ENCODE data around the gene SP9. TPM values are rescaled to one million over a fixed set of nuclear protein-coding genes. Genes with fewer than 3 reads are reported as not detected.

The SP9 gene
- total RNA-seq, 1 donor from 2014 or later: not detected

DNA sequence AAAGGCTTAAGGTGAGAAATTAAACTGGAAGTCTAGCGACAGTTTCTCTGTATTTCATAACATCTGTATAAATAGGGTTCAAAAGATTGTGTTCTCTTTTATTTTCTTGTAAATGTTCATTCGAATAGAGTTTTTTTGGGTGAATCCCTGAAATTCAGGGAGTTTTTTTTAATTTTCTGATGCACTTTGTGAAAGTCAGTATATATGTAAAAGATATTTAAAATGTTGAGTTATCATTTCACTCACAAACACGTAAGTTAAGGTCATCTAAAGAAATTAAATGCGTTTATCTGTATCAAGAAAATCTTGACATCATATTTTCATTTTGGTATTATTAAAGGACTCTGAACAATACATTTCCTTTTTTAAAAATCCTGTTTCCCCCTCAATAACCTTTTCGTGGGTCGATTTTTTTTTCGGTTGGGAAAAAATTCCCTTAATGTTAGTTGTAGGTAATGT is 3.4 kb downstream of the SP9 start:
- Mint-ChIP-seq H3K27ac (no peak overlapping the region), H3K4me1 (peaks cover 52% of the 10 kb centered on the region), H3K27me3 (ENCODE audit: insufficient read depth, low read depth) (peaks cover 51% of the 10 kb centered on the region), H3K36me3 (no peaks in the 10 kb centered on the region), H3K9me3 (no peaks in the 10 kb centered on the region), H3K4me3 (peak overlapping the region; percentile 88)
- Histone ChIP-seq H3K9me3 (ENCODE audit: low read depth) (no peaks in the 10 kb centered on the region), H3K27me3 (peaks cover 100% of the 10 kb centered on the region), H3K4me1 (peaks cover 47% of the 10 kb centered on the region), H3K4me2 (peak overlapping the region; percentile 83), H2AFZ (replicated peaks) (no peak overlapping the region), H3K36me3 (no peaks in the 10 kb centered on the region), H4K20me1 (ENCODE audit: low read depth) (peaks cover 67% of the 10 kb centered on the region), H3K79me2 (ENCODE audit: low read depth) (no peaks in the 10 kb centered on the region), H3K9ac (no peak overlapping the region), H3F3A (ENCODE audit: low read depth) (peaks cover 71% of the 10 kb centered on the region), H3K27ac (no peak overlapping the region), H3K4me3 (peak overlapping the region; percentile 51)
- no peak for DNase-seq (ENCODE audit: low spot score)
- TF ChIP-seq EZH2 (IDR thresholded peaks at IDR 0.05) (peak; percentile 19), EZH2phosphoT487 (IDR thresholded peaks at IDR 0.05) (no peak)
- TF ChIP-seq, protein P1, sequence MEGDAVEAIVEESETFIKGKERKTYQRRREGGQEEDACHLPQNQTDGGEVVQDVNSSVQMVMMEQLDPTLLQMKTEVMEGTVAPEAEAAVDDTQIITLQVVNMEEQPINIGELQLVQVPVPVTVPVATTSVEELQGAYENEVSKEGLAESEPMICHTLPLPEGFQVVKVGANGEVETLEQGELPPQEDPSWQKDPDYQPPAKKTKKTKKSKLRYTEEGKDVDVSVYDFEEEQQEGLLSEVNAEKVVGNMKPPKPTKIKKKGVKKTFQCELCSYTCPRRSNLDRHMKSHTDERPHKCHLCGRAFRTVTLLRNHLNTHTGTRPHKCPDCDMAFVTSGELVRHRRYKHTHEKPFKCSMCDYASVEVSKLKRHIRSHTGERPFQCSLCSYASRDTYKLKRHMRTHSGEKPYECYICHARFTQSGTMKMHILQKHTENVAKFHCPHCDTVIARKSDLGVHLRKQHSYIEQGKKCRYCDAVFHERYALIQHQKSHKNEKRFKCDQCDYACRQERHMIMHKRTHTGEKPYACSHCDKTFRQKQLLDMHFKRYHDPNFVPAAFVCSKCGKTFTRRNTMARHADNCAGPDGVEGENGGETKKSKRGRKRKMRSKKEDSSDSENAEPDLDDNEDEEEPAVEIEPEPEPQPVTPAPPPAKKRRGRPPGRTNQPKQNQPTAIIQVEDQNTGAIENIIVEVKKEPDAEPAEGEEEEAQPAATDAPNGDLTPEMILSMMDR (IDR thresholded peaks at IDR 0.05): no peak

DNA sequence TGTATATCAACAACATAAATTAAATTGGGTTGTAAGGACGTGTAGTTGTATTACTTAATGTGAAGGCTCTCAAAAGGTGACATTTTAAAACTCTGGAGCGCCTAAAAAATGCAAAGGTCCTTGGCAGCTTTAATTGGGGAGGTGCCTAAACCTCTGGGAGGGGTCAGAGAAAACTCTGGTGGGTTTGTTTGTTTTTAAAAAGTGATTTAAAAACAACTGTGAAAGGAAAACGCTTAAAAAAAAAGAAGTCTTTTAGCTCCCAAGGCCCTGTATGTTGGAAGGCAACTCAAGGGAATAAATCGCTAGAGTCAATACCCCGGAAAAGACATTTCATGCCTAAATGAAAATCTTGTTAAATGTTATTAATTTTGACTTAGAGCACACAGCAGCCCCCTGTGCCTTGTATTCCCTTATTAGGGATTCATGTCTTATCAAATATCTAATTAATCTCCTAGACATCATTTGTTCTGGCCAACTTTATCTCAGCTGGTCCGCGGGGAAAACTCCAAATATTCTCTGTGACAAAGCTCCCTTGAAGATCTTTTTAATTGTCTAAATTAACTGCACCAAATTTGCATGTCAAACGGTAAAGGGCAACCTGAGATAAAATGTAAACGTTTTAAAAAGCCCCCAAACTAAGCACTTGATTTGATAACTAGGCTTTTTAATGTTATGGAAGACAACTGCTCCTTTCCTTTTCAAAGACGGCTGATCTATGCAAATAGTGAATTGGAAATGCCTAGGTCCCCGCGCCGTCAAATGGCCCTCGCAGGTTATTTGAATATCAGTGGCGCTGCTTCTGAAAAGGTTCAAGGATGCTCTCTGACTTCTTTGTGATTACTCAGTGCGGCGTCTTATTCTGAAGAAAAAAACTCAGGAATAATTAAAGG is 4.2 kb downstream of the SP9 start:
- Histone ChIP-seq H2AFZ (replicated peaks) (no peak overlapping the region), H3K4me3 (no peak overlapping the region), H3K4me1 (peaks cover 42% of the 10 kb centered on the region), H3K4me2 (peak overlapping the region; percentile 89), H3K9me3 (ENCODE audit: low read depth) (no peaks in the 10 kb centered on the region), H3K36me3 (no peaks in the 10 kb centered on the region), H3F3A (ENCODE audit: low read depth) (peaks cover 65% of the 10 kb centered on the region), H3K9ac (no peak overlapping the region), H3K27me3 (peaks cover 100% of the 10 kb centered on the region), H3K27ac (no peak overlapping the region), H3K79me2 (ENCODE audit: low read depth) (no peaks in the 10 kb centered on the region), H4K20me1 (ENCODE audit: low read depth) (peaks cover 67% of the 10 kb centered on the region)
- Mint-ChIP-seq H3K27me3 (ENCODE audit: insufficient read depth, low read depth) (peaks cover 50% of the 10 kb centered on the region), H3K4me1 (peaks cover 49% of the 10 kb centered on the region), H3K4me3 (peak overlapping the region; percentile 78), H3K27ac (no peak overlapping the region), H3K9me3 (no peaks in the 10 kb centered on the region), H3K36me3 (no peaks in the 10 kb centered on the region)
- DNase-seq (ENCODE audit: low spot score): peak; percentile 79
- TF ChIP-seq, protein P1 (IDR thresholded peaks at IDR 0.05): no peak
- TF ChIP-seq EZH2 (IDR thresholded peaks at IDR 0.05): no peak
- TF ChIP-seq EZH2phosphoT487 (IDR thresholded peaks at IDR 0.05): peak; percentile 10

DNA sequence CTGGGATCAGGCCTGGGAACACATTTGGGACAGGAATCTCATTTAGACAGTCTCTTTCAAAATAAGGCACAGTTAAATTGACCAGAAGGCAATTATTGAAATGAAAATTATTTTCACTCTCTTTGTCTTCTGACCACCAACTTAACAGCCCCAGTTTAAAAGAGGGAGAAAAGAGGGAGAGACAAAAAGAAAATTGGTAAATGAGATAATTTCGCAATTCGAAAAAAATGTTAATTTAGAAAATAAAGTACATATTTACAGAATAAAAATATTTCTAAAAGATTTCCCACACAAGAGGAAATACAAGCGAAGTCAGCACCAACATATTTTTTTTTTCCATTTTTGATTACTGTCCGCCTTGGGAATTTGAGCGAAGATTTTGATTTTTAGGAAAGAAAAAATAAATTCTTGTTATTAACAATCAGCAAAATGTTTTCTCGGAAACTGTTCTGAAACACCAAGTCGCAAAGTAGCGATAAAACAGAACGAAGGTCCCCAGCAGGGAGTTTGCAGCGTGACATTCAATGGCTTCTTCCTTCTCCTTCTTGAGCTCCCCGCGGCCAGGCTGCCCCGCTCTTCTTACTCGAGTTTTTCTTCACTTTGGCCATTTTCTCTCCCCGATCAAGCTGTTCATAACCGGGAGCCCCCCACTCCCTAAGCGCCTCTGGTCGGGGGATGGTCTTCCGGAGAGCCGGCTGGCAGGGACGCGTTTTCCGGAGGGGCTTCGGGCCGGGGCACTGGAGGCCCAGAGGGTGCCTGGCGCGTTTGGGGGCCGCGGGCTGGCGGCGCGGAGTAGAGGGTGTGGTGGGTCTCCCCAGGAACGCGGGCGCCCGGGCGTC is 5.0 kb downstream of the SP9 start:
- Mint-ChIP-seq H3K9me3 (no peaks in the 10 kb centered on the region), H3K36me3 (no peaks in the 10 kb centered on the region), H3K4me3 (peak overlapping the region; percentile 78), H3K27ac (no peak overlapping the region), H3K27me3 (ENCODE audit: insufficient read depth, low read depth) (peaks cover 55% of the 10 kb centered on the region), H3K4me1 (peaks cover 53% of the 10 kb centered on the region)
- Histone ChIP-seq H3K36me3 (no peaks in the 10 kb centered on the region), H3K9ac (no peak overlapping the region), H3K9me3 (ENCODE audit: low read depth) (no peaks in the 10 kb centered on the region), H2AFZ (replicated peaks) (peak overlapping the region; percentile 46), H3K4me1 (peaks cover 43% of the 10 kb centered on the region), H3K79me2 (ENCODE audit: low read depth) (no peaks in the 10 kb centered on the region), H3K4me2 (peak overlapping the region; percentile 89), H3F3A (ENCODE audit: low read depth) (peaks cover 68% of the 10 kb centered on the region), H4K20me1 (ENCODE audit: low read depth) (peaks cover 68% of the 10 kb centered on the region), H3K4me3 (peak overlapping the region; percentile 49), H3K27me3 (peaks cover 100% of the 10 kb centered on the region), H3K27ac (no peak overlapping the region)
- TF ChIP-seq, protein P1 (IDR thresholded peaks at IDR 0.05): no peak
- TF ChIP-seq EZH2 (IDR thresholded peaks at IDR 0.05) (peak; percentile 88), EZH2phosphoT487 (IDR thresholded peaks at IDR 0.05) (peak; percentile 73)
- peak; percentile 67 for DNase-seq (ENCODE audit: low spot score)
